GM21367 (cell line): ENCODE results near the gene C10orf105.

Experiments
- ATAC-seq: cut with Tn5 transposase; IDR thresholded peaks from one replicate; pipeline ENCODE4 v1.9.1; 2021; ENCODE audit not compliant: unreplicated experiment

The C10orf105 gene

DNA sequence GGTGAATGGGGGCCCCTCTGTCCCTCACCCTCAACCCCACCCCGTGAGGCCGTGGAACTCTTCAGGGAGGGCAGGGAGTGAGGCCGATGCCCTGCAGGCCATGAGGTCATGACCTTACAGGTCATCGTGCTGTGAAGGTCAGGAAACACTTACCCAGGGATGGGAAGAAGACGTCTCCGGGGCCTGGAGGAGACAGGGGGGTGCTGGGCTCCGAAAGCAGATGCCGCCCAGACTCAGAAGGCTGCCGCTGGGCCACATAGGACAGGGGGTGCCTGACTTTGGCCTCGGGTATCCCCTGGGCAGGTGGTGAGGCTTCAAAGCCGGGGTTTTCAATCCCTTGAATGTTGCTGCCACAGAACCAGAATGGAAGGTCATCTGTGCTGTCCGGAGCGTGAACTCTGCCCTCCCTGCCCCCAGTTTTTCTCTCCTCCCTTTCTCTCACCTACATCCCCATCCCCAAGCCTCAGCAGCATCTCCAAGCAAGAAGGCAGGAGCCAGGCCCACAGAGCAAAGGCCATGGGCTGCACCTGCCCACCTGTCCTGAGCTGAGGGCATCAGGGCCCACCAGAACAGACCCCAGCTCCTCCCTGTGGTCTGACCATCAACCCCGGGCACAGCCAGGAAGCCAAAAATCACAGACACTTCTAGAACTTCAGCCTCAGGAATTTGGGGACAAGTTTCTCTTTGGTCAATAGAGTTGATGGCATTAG, 32.1 kb upstream of the C10orf105 start:
- no peak for ATAC-seq

GRCh38 chr10:71750986-71751385, 31.4 kb upstream of the C10orf105 start:
- no peak for ATAC-seq

DNA sequence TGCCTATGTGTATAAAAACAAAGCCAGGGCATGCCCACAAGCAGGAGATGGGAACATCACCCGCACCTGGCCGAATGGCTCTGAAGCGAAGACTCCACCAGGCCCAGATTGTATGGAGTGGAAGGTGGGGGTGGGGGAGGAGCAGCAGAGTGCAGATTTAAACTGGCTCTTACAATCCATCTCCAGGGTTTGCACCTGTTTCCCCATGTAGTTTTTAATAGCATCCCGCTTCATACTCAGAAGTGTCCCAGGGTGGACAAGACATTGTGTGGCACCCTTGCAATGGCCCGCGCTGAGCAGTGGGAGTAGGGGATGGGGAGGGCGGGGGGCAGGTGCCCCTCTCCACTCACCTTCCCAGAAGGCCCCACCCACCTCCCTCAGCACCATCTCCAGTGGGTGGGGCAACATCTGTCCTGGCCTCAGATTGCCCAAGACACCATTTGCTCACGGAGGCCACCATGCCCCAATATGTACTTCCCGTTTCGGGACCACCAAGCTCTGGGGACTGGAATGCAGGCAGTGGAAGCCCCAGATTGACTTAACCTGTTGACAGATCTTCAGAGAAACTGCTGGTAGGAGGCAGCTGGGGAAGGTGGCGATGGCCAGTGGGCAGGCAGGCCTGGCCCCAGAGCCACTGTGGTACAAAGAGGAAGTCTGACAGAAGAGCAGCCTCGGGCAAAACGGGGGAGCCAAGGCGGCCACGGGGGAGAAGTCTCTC, 30.7 kb upstream of the C10orf105 start:
- no peak for ATAC-seq

- no peak for ATAC-seq
Measured at GRCh38 chr10:71749396-71749795, 29.8 kb upstream of the C10orf105 start.

GRCh38 chr10:71748671-71749191, 29.2 kb upstream of the C10orf105 start:
- no peak for ATAC-seq

- no peak for ATAC-seq
Measured at GRCh38 chr10:71747551-71748523, 28.3 kb upstream of the C10orf105 start.

DNA sequence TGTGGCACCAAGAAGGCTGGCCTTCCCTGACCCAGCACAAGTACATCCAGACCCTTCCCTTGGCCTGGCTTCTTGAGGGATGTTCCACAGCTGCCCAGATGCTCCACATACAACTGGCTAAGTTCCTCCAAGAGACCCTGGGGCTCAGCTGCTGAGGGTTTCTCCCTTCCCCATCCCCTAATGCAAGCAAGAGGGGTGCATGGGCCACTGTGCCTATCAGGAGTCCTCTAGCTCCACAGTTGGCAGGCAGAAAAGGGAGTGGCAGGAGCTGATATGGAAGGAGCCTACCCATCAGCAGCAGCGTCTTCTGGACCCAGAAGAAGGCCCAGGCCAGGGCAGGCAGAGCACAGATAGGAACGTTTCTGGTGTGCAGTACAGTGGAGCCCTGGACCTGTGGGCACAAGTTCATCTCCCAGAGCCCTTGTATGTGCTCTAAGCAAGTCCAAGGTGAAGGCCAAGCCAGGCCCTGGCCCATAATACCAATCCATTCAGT, 27.5 kb upstream of the C10orf105 start:
- ATAC-seq = no peak

DNA sequence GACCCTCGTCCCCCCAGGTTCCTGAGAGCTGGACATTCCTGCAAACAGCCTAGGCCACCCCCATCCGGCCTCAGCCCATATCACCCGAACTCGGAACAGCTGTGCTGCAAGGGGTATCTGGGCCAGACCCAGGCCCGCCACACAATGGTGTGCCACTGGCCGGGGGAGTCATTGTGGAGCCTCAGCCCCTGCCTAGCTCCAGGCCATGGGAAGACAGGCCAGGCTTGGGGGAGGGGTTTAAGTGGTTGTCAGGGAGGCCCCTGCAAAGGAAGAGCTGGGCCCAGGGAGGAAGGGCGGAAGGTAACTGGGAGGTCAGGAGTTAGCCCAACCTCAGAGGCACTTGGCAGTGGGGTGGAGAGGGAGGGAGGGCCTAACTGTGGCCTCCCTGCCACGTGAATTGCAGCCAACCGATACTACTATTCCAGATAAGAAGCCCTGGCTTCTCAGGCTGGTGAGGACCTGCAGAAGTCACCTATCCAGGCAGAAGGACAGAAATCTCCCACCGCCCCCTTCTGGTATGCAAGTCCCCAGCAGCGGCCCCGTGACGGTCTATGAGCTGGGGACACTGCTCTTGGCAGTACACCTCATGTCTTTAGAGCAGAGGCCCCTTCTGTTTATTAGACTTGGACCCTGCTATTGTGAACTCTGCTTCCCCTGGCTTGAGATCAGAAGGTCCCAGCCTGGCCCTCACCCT, 26.9 kb upstream of the C10orf105 start:
- ATAC-seq = no peak

- no peak for ATAC-seq
Measured at GRCh38 chr10:71745664-71746250, 26.2 kb upstream of the C10orf105 start.

DNA sequence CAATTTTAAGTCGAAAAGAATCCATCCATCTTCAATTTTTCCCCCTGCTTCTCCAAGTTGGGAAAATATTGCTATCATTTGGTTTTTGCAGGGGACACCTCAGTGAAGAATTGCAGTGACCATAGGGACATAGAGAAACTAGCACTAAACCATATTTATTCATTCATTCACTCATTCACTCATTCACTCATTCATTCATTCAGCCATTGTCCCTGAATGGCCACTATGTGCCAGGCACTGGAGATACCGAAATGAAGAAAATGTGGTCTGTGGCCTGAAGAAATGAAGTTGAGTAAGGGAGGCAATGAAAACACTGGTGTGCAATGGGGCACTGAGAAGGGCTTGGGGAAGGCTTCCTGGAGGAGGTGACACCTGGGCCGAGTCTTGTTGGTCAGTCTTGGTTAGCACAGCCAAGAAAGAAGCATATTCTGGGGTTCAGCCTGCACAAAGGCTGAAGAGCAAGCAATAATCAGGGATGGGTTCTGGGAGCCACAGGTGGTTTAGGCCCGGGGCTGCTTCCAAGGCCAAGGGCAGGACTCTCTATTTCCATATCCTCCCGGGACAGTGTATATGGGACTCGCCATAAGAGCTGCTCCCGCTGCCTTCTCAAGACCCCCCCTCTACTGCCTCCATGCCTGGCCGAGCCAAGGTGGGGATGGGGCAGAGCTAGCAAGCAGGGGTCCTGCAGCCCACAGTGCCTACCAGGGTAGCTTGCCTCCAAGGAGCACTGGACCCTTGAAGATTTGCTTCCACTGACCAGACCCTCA, 25.5 kb upstream of the C10orf105 start:
- no peak for ATAC-seq

DNA sequence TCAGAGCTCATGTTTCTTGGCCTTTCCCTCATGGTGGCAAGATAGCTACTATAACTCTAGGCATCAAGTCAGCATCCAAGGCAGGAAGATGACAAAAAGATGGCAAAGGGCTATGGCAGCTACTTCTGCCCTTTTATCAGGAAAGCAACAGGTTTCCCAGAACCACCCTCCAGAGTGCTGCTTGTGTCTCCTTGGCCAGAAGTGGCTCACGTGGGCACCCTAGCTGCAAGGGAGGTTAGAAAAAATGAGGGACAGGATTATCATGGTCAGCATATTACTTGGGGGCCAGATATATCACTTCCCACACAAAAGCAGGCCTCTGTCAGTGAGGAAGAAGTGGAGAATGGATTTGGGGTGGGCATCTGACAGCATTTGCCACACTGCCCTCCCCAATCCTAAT, 24.3 kb upstream of the C10orf105 start:
- ATAC-seq = no peak

- no peak for ATAC-seq
Measured at GRCh38 chr10:71743089-71743838, 23.7 kb upstream of the C10orf105 start.

DNA sequence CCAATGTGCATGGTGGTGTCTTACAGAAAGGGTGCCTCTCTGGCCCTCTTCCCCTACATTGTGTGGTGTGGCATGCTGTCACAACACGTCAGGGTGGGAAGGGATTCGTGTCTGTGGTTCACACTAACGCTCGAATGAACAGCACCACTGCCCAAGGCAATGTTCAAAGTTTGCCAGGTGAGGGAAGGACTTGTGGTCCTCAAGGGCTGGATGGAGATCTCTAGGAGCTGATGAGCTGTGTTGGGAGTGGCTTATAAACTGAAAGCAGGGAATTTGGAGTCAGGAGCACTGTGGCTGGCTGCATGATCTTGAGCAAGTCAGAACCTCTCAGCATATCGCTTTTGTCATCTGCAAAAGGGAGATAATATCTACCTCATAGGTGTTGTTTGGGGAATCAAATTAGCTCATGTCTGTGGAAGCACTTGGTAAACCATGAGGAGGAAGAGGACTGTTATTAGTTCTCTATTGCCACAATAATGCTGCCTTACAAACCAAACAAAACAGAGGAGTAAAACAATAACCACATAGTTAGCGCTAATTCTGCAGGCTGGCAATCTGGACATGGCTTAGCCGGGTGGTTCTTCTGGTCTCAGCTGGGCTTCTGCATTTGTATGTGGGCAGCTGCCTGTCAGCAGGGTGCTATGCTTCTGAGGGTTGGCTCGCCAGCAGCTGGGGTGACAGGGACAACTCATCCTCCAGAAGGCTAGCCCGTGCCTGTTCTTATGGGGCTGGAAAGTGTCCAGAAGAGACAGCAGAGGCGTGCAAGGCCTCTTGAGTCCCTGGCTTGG, 22.9 kb upstream of the C10orf105 start:
- no peak for ATAC-seq

GRCh38 chr10:71741671-71742070, 22.1 kb upstream of the C10orf105 start:
- no peak for ATAC-seq

- ATAC-seq = no peak
Measured at GRCh38 chr10:71741029-71741428, 21.5 kb upstream of the C10orf105 start.

DNA sequence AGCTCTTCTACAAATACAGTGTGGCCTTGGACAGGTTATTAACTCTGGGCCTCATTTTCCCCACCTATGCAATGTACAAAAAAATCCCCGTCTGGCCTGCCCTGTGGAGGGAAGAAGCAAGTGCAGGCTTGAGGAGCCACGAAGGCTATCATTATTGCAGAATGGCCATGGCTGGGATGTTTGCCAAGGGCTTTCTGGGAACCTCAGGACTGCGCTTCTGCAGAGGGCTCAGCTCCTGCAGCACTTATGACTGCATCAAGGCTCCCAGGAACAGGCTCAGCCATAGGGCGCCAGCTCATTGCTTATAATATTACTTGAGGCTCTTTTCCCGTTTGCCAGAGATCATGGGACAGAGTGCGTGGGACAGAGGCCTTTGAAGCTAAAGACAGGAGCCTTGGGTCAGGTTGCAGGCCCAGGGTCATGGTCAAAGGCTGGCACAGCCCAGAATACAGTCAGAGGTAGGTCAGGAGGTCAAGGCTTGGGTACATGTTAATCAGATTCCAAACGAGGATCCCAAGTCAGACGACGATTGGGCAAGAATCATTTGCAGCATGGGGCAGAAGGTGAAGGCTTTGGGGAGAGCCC, 20.6 kb upstream of the C10orf105 start:
- ATAC-seq = no peak

DNA sequence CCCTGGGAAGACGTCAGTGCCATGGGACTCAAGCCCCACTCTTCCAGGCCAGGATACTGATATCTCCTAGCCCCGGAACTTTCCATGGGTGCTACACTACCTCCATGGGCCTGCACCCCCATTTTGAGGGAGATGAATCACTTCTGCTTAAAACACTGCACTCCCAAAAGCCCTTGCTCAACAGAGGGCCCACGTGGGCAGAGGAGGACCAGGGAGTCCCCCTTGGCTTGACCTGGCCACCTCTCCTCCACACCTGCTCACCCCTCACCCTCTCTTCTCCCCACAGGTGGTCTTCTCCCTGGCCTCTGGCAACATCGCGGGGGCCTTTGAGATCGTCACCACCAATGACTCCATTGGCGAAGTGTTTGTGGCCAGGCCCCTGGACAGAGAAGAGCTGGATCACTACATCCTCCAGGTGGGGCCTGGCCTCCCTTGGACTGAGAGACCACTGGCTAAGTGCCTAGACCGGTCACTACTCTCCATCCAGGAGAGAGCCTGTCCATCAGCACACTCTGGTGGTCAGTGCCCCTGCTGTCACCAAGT, 19.9 kb upstream of the C10orf105 start:
- no peak for ATAC-seq
